ENCODE data around the gene RRAD.
A peak's percentile ranks its signal among the peaks of the same experiment; 100 is the strongest.

RRAD gene

GRCh38 chr16:66873685-66874055, 51.7 kb downstream of the RRAD start:
- in situ Hi-C loops (cut with HindIII; ENCODE audit: low sequenced_read_pairs): no loop called here
- no peak for DNase-seq (ENCODE audit: low read depth)
- no peak overlapping the region for H3K4me3 ChIP-seq (ENCODE audit: low read depth, low read length)
- no peak for TF ChIP-seq CTCF (IDR thresholded peaks at IDR 0.05; ENCODE audit: low read depth, low read length, missing control alignments)

- peak; percentile 89 for TF ChIP-seq CTCF (IDR thresholded peaks at IDR 0.05; ENCODE audit: low read depth, low read length, missing control alignments)
- H3K4me3 ChIP-seq (ENCODE audit: low read depth, low read length): peak overlapping the region; percentile 34
- peak; percentile 96 for DNase-seq (ENCODE audit: low read depth)
- in situ Hi-C loops (cut with HindIII; ENCODE audit: low sequenced_read_pairs): no loop called here
Observed at GRCh38 chr16:66872943-66873684, 52.2 kb downstream of the RRAD start.

GRCh38 chr16:66872559-66872942, 52.8 kb downstream of the RRAD start:
- no peak for DNase-seq (ENCODE audit: low read depth)
- H3K4me3 ChIP-seq (ENCODE audit: low read depth, low read length): peak overlapping the region; percentile 34
- in situ Hi-C loops (cut with HindIII; ENCODE audit: low sequenced_read_pairs): no loop called here
- no peak for TF ChIP-seq CTCF (IDR thresholded peaks at IDR 0.05; ENCODE audit: low read depth, low read length, missing control alignments)

GRCh38 chr16:66871840-66872239, 53.5 kb downstream of the RRAD start:
- in situ Hi-C loops (cut with HindIII; ENCODE audit: low sequenced_read_pairs): no loop called here

More at GRCh38 chr16:66871840-66872239, 53.5 kb downstream of the RRAD start:
- no peak overlapping the region for H3K4me3 ChIP-seq (ENCODE audit: low read depth, low read length)
- DNase-seq (ENCODE audit: low read depth): no peak
- TF ChIP-seq CTCF (IDR thresholded peaks at IDR 0.05; ENCODE audit: low read depth, low read length, missing control alignments): no peak
